Measurements from ENCODE around the gene SMARCAD1.

SMARCAD1 gene, protein sequence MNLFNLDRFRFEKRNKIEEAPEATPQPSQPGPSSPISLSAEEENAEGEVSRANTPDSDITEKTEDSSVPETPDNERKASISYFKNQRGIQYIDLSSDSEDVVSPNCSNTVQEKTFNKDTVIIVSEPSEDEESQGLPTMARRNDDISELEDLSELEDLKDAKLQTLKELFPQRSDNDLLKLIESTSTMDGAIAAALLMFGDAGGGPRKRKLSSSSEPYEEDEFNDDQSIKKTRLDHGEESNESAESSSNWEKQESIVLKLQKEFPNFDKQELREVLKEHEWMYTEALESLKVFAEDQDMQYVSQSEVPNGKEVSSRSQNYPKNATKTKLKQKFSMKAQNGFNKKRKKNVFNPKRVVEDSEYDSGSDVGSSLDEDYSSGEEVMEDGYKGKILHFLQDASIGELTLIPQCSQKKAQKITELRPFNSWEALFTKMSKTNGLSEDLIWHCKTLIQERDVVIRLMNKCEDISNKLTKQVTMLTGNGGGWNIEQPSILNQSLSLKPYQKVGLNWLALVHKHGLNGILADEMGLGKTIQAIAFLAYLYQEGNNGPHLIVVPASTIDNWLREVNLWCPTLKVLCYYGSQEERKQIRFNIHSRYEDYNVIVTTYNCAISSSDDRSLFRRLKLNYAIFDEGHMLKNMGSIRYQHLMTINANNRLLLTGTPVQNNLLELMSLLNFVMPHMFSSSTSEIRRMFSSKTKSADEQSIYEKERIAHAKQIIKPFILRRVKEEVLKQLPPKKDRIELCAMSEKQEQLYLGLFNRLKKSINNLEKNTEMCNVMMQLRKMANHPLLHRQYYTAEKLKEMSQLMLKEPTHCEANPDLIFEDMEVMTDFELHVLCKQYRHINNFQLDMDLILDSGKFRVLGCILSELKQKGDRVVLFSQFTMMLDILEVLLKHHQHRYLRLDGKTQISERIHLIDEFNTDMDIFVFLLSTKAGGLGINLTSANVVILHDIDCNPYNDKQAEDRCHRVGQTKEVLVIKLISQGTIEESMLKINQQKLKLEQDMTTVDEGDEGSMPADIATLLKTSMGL

GRCh38 chr4:94207469-94208224 lies at the start of gene SMARCAD1:
SMARCAD1 (plus strand) TSS chr4:94207865; CDS start chr4:94208395, 530 bp downstream.
- peak; percentile 91 for DNase-seq

DNA sequence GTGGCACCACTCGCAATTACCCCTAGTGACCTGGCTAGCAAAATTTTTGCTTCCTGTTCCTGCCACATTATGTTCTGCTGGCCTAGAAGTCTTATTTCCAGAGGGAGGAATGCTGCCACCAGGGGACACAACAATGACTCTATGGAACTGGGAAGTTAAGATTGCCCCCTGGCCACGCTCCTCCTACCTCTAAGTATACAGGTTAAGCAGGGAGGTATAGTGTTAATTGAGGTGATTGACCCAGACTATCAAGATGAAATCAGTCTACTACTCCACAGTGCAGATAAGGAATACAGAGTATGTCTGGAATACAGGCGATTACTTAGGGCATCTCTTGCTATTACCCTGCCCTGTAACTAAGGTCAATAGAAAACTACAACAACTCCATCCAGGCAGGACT lies 48.8 kb upstream of the SMARCAD1 start:
- no peak for DNase-seq

GRCh38 chr4:94159790-94160189 lies 47.9 kb upstream of the SMARCAD1 start:
- DNase-seq = no peak

GRCh38 chr4:94160774-94161173 lies 46.9 kb upstream of the SMARCAD1 start:
- peak; percentile 18 for DNase-seq

DNA sequence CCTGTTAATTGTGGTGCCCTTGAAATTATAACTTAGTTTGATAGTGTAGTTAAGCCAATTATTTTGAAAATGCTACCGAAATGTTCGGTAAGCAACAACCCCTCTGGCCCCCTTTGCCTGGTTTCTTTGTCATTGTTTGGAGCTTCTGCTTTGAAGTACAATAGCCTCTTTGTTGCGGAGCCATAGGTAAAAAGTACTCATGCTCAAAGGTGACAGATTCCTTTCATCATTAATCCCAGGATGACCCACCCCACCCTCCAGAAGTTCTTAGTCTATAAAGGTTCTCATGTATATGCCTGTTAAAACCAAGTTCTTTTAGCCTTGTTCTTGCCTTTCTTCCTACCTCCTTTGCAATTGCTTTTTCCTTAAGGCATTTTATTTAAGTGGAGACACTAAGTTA lies 42.4 kb upstream of the SMARCAD1 start:
- no peak for DNase-seq

DNA sequence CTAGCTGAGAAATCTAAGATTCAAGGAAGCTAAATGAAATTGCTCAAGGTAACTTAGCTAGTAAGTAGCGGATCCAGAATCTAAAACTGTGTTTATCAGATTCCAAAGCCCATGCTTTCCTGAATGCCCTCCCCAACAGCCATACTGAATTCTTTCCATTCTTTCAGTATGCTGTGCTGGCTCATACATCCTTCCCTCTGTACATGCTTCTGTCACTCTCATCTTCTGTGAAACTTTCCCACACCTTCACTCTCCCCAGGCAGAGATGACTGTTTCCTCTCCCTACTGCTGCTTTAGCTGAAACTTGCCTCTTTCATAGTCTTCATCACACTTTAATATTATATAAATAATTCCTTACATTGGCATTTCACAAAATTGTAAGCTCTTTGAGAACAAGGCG lies 39.3 kb upstream of the SMARCAD1 start:
- no peak for DNase-seq

- DNase-seq = no peak
Measured at GRCh38 chr4:94169803-94170372, 37.8 kb upstream of the SMARCAD1 start.

DNA sequence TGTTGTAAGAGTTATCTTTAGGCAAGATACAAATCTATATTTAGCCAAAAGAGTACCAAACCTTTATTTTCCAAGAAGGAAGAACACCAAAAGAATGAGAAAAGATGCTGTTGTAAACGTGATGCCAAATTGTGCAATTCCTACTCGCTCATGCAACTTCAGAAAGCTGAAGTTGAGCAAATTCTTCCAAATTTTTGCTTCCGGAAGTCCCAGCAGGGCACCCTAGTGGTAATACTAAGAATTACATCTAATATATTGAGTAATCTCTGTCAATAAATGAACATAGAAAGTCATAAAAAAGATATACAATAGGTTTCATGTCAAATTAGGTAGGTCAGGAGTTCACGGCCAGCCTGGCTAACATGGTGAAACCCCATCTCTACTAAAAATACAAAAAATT lies 36.0 kb upstream of the SMARCAD1 start:
- no peak for DNase-seq

DNA sequence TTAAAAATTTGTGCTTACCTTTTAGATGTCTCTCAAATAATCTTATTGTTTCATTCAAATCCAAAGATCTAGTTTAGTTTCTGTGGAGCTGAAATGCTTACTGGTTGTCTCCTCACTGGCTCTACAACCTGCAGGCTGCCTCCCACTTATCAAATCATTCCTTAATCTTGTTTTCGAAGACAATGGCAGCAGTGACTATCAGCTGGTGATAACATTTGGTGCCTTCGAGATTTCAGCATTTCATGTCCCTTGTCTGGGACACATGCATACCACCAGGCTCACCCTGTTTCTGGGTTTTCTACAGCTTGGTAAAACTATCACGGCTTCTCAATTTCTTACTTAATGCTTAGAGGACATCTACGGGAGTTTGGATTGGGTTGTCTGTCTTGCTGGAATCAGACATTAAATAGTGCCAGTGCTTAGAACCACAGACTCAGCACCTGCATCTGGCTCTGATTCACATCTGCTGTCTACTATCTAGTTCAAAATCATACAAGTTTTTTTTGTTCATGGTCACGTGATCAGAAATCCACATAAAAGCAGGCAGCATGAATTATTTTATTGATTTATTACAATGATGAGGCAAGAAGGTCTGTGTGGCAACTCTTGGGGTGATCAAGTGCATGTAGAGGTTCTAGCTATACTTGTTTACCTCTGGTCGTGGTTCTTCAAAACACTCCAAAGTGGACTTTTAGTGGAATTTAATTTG lies 32.0 kb upstream of the SMARCAD1 start:
- no peak for DNase-seq

GRCh38 chr4:94177822-94178221 lies 29.8 kb upstream of the SMARCAD1 start:
- no peak for DNase-seq

- no peak for DNase-seq
Measured at GRCh38 chr4:94181815-94182214, 25.9 kb upstream of the SMARCAD1 start.

DNA sequence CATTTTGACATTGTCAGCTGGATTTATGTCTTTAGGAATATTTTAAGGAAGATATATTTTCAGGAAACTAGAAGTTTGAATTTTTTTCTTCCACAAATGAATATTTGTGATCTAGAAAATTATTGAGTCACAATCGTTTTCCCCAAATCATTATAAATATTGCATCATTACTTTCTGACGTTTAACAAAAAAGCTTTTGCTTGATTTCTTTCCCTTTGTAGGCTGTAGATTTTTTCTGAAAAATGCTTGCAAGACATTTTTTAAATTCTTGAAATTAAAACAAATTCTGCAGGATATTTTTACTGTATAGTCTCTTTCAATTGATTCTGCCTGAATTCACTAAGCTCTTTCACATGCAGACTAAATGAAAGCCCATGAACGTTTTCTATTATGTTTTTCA lies 4.9 kb upstream of the SMARCAD1 start:
- no peak for DNase-seq

DNA sequence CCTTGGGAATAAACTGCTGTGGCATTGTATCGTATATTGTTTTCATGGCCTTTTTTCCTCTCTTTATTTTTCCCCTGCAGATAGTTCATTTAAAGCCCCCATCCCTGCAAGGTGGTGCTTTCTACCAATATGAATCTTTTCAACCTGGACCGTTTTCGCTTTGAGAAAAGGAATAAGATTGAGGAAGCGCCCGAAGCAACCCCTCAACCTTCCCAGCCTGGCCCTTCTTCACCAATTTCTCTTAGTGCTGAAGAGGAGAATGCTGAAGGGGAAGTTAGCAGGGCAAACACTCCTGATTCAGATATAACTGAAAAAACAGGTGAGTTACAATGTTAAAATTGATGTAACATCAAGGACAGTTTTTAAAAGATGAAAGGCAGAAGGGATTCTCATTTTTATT lies 601 bp downstream of the SMARCAD1 start:
- DNase-seq = no peak

GRCh38 chr4:94208918-94209317 lies 1.3 kb downstream of the SMARCAD1 start:
- no peak for DNase-seq

GRCh38 chr4:94211861-94212260 lies 4.2 kb downstream of the SMARCAD1 start:
- DNase-seq = no peak

DNA sequence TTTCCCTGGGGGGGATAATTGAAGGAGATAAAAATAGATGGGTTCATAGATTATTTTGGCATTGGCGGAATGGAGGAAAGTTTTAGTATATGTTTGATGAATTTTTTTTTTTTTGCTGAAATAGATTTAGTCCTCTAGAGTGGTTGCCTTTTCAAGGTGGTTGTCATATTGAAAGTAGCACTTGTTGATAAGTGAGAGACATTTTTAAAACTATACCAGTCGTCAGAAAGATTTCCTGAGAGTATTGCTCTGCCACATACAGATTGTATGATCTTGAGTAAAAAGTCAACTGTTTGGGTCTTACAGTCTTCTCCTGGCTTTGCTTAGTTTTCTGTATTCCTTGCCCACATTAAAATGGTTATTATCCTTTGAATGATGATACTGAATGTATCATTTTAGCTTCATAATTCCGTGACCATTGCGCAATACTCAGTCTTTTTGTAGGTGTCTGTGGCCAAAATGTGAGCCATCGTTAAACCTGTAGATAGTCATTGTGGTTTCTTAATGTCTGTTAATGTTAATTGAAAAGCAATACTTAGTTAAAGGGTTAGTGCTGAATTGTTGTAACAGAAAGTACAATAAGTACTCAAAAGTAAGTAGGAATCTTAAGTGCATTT lies 7.1 kb downstream of the SMARCAD1 start:
- peak; percentile 71 for DNase-seq

GRCh38 chr4:94216394-94216793 lies 8.7 kb downstream of the SMARCAD1 start:
- DNase-seq = peak; percentile 37

DNA sequence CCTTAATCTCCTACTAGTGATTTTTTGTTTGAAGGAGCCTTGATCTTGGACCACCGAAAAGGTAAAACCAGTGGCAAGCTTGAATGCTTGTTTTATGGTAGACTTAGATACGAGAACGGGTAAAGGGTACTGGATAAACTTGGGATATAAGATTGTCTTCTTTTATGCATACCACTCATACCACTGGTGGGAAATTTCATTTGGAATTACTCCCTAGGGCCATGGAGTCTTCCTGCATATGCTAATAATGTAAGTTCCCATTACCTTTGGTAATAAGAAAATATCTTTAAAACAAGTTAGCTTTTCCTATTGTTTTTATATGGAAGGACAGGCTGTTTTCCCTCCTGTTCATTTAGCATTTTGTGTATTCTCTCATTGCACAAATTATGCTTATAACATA lies 11.7 kb downstream of the SMARCAD1 start:
- DNase-seq = no peak

DNA sequence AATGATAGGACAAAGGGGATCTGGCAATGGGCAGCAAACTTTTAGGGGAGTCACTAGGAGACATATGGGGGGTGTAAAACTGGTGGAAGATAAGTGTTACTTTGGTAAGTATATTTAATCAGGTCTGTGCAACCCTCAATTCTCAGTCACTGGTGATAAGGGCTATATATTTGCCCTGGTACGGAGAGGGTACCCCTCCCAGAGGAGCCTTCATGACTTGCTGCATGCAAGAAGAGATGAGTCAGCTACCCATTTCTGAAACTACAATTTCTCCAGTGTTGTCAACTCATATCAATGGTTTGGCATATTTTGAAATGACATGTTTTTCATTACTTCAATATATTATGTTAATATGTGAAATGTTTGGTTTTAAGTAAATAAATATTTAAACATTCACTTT lies 14.3 kb downstream of the SMARCAD1 start:
- DNase-seq = peak; percentile 34

- no peak for DNase-seq
Measured at GRCh38 chr4:94225449-94225848, 17.8 kb downstream of the SMARCAD1 start.

DNA sequence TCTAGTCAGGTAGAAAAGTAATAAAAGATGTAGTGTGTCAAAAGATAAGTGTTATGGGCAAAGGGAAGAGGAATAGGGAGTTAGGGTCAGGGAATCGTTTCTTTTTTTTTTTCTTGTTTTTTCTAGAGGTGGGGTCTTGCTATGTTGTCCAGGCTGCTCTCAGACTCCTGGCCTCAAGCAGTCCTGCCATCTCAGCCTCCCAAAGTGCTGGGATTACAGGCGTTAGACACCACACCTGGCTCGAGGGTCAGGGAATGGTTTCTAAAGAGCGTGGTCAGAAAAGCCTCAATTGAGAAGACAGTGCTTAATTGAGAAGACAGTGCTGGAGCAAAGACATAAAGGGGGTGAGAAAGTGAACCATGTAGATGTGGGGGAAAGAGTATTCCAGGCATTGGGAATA lies 19.1 kb downstream of the SMARCAD1 start:
- DNase-seq = no peak
